Effector memory CD4-positive, alpha-beta T cell (primary cell): ENCODE measurements around the gene FAM163B.

Source experiments
- DNase-seq, 3 donors: peaks; one replicate each; pipeline ENCODE4 v3.0.0-alpha.2; 2020
- H3K27ac ChIP-seq: 2 replicates; pipeline ENCODE4 v1.7.0; 2013; ENCODE audit warnings: mild to moderate bottlenecking, low read length, moderate library complexity; ENCODE audit not compliant: insufficient read depth, poor library complexity, severe bottlenecking
- H3K27me3 ChIP-seq: replicated peaks from 2 replicates; pipeline ENCODE4 v1.7.0; 2013; ENCODE audit warnings: mild to moderate bottlenecking, low read length; ENCODE audit not compliant: insufficient read depth, control insufficient read depth, poor library complexity, severe bottlenecking
- H3K36me3 ChIP-seq: 2 replicates; pipeline ENCODE4 v1.7.0; 2013; ENCODE audit warnings: mild to moderate bottlenecking, low read length, moderate library complexity; ENCODE audit not compliant: control insufficient read depth, insufficient read depth
- H3K4me1 ChIP-seq: 2 replicates; pipeline ENCODE4 v1.7.0; 2013; ENCODE audit warnings: low read length, mild to moderate bottlenecking; ENCODE audit not compliant: control insufficient read depth, insufficient read depth, poor library complexity, severe bottlenecking
- H3K4me3 ChIP-seq: 2 replicates; pipeline ENCODE4 v1.7.0; 2013; ENCODE audit warnings: low read length, low read depth, mild to moderate bottlenecking; ENCODE audit not compliant: insufficient read depth, poor library complexity, severe bottlenecking
- H3K9me3 ChIP-seq: 2 replicates; pipeline ENCODE4 v1.7.0; 2013; ENCODE audit warnings: mild to moderate bottlenecking, low read length, moderate library complexity; ENCODE audit not compliant: control insufficient read depth

The FAM163B gene

GRCh38 chr9:133561976-133562554 is 47.1 kb downstream of the FAM163B start:
- no peaks in the 10 kb centered on the region for H3K9me3 ChIP-seq
- no peak overlapping the region for H3K4me3 ChIP-seq
- H3K27ac ChIP-seq = no peak overlapping the region
- no peaks in the 10 kb centered on the region for H3K4me1 ChIP-seq
- peaks cover 9% of the 10 kb centered on the region for H3K27me3 ChIP-seq
- no peaks in the 10 kb centered on the region for H3K36me3 ChIP-seq
- no peak for DNase-seq

GRCh38 chr9:133560944-133561343 is 48.2 kb downstream of the FAM163B start:
- no peaks in the 10 kb centered on the region for H3K36me3 ChIP-seq
- H3K27me3 ChIP-seq = peaks cover 9% of the 10 kb centered on the region
- no peaks in the 10 kb centered on the region for H3K9me3 ChIP-seq
- no peak for DNase-seq
- H3K27ac ChIP-seq = no peak overlapping the region
- H3K4me3 ChIP-seq = no peak overlapping the region
- H3K4me1 ChIP-seq = no peaks in the 10 kb centered on the region

GRCh38 chr9:133560311-133560710 is 48.9 kb downstream of the FAM163B start:
- no peaks in the 10 kb centered on the region for H3K36me3 ChIP-seq
- H3K4me3 ChIP-seq = no peak overlapping the region
- no peak for DNase-seq
- H3K4me1 ChIP-seq = no peaks in the 10 kb centered on the region
- peaks cover 9% of the 10 kb centered on the region for H3K27me3 ChIP-seq
- no peak overlapping the region for H3K27ac ChIP-seq
- H3K9me3 ChIP-seq = no peaks in the 10 kb centered on the region

GRCh38 chr9:133558191-133559126 is 50.7 kb downstream of the FAM163B start:
- no peak overlapping the region for H3K4me3 ChIP-seq
- H3K36me3 ChIP-seq = no peaks in the 10 kb centered on the region
- H3K9me3 ChIP-seq = no peaks in the 10 kb centered on the region
- H3K4me1 ChIP-seq = no peaks in the 10 kb centered on the region
- no peak overlapping the region for H3K27ac ChIP-seq
- no peak for DNase-seq
- H3K27me3 ChIP-seq = peaks cover 9% of the 10 kb centered on the region

- Histone ChIP-seq H3K4me3 (no peak overlapping the region), H3K27me3 (peaks cover 9% of the 10 kb centered on the region), H3K27ac (no peak overlapping the region), H3K4me1 (no peaks in the 10 kb centered on the region), H3K9me3 (no peaks in the 10 kb centered on the region), H3K36me3 (no peaks in the 10 kb centered on the region)
- no peak for DNase-seq
Measured at GRCh38 chr9:133557581-133557980, 51.6 kb downstream of the FAM163B start.

- DNase-seq = no peak
- no peak overlapping the region for H3K27ac ChIP-seq
- H3K27me3 ChIP-seq = peaks cover 9% of the 10 kb centered on the region
Measured at GRCh38 chr9:133556354-133556753, 52.8 kb downstream of the FAM163B start.

GRCh38 chr9:133554729-133555128 is 54.5 kb downstream of the FAM163B start:
- Histone ChIP-seq H3K27ac (no peak overlapping the region), H3K27me3 (peaks cover 9% of the 10 kb centered on the region), H3K9me3 (no peaks in the 10 kb centered on the region), H3K4me3 (no peak overlapping the region), H3K36me3 (no peaks in the 10 kb centered on the region), H3K4me1 (no peaks in the 10 kb centered on the region)
- no peak for DNase-seq

More at GRCh38 chr9:133556354-133556753, 52.8 kb downstream of the FAM163B start:
- Histone ChIP-seq H3K9me3 (no peaks in the 10 kb centered on the region), H3K4me1 (no peaks in the 10 kb centered on the region), H3K4me3 (no peak overlapping the region), H3K36me3 (no peaks in the 10 kb centered on the region)

- no peak overlapping the region for H3K4me3 ChIP-seq
- no peaks in the 10 kb centered on the region for H3K4me1 ChIP-seq
- no peaks in the 10 kb centered on the region for H3K9me3 ChIP-seq
- peaks cover 9% of the 10 kb centered on the region for H3K27me3 ChIP-seq
- H3K36me3 ChIP-seq = no peaks in the 10 kb centered on the region
- DNase-seq = no peak
- no peak overlapping the region for H3K27ac ChIP-seq
Measured at GRCh38 chr9:133553973-133554713, 55.0 kb downstream of the FAM163B start.

- no peak overlapping the region for H3K4me3 ChIP-seq
- H3K27me3 ChIP-seq = peaks cover 3% of the 10 kb centered on the region
- no peaks in the 10 kb centered on the region for H3K9me3 ChIP-seq
- H3K27ac ChIP-seq = no peak overlapping the region
- no peaks in the 10 kb centered on the region for H3K4me1 ChIP-seq
- H3K36me3 ChIP-seq = no peaks in the 10 kb centered on the region
- no peak for DNase-seq
Measured at GRCh38 chr9:133553123-133553522, 56.1 kb downstream of the FAM163B start.

GRCh38 chr9:133552236-133552635 is 57.0 kb downstream of the FAM163B start:
- Histone ChIP-seq H3K27me3 (no peaks in the 10 kb centered on the region), H3K27ac (no peak overlapping the region), H3K4me1 (no peaks in the 10 kb centered on the region), H3K4me3 (no peak overlapping the region), H3K9me3 (no peaks in the 10 kb centered on the region), H3K36me3 (no peaks in the 10 kb centered on the region)
- DNase-seq = no peak
